HG02588 (cell line): ENCODE measurements around the gene AVEN.
A peak's percentile ranks its signal among the peaks of the same experiment; 100 is the strongest.
"Not testable (repeated sequence)": the region's sequence is repeated elsewhere in the genome, so short reads cannot be mapped to it uniquely, and the experiment has no call there.

Experiments
- ATAC-seq: cut with Tn5 transposase; IDR thresholded peaks from one replicate; pipeline ENCODE4 v1.9.1; 2021; ENCODE audit warnings: mild to moderate bottlenecking, moderate library complexity; ENCODE audit not compliant: unreplicated experiment

Gene AVEN

GRCh38 chr15:34043391-34043790 is 4.4 kb upstream of the AVEN start:
- ATAC-seq = no peak

GRCh38 chr15:34039790-34040113 is 748 bp upstream of the AVEN start:
- no peak for ATAC-seq

GRCh38 chr15:34038023-34038870 is 757 bp downstream of the AVEN start:
- ATAC-seq = peak; percentile 73

GRCh38 chr15:34031987-34032760 is 6.8 kb downstream of the AVEN start:
- no peak for ATAC-seq

- no peak for ATAC-seq
Observed at GRCh38 chr15:34027606-34028005, 11.4 kb downstream of the AVEN start.

- ATAC-seq = no peak
Observed at GRCh38 chr15:34025252-34025651, 13.8 kb downstream of the AVEN start.

- no peak for ATAC-seq
Observed at GRCh38 chr15:34023907-34024306, 15.1 kb downstream of the AVEN start.

- no peak for ATAC-seq
Observed at GRCh38 chr15:34019369-34019990, 19.5 kb downstream of the AVEN start.

- ATAC-seq = not testable (repeated sequence)
Observed at GRCh38 chr15:34018738-34019137, 20.3 kb downstream of the AVEN start.

- ATAC-seq = no peak
Observed at GRCh38 chr15:34018021-34018645, 20.9 kb downstream of the AVEN start.

GRCh38 chr15:34014556-34014955 is 24.4 kb downstream of the AVEN start:
- no peak for ATAC-seq

- ATAC-seq = no peak
Observed at GRCh38 chr15:34013746-34014145, 25.3 kb downstream of the AVEN start.

- ATAC-seq = no peak
Observed at GRCh38 chr15:34012461-34013028, 26.5 kb downstream of the AVEN start.

GRCh38 chr15:34011481-34011880 is 27.5 kb downstream of the AVEN start:
- no peak for ATAC-seq

- ATAC-seq = no peak
Observed at GRCh38 chr15:34010921-34011320, 28.1 kb downstream of the AVEN start.

GRCh38 chr15:34009656-34010055 is 29.3 kb downstream of the AVEN start:
- ATAC-seq = no peak

GRCh38 chr15:34006381-34006780 is 32.6 kb downstream of the AVEN start:
- no peak for ATAC-seq

GRCh38 chr15:34001536-34001935 is 37.5 kb downstream of the AVEN start:
- ATAC-seq = no peak

- not testable (repeated sequence) for ATAC-seq
Observed at GRCh38 chr15:33995666-33996065, 43.3 kb downstream of the AVEN start.

GRCh38 chr15:33994005-33994615 is 44.9 kb downstream of the AVEN start:
- no peak for ATAC-seq

- no peak for ATAC-seq
Observed at GRCh38 chr15:33988384-33988783, 50.6 kb downstream of the AVEN start.
